ENCODE data around the gene NPB.
A peak's percentile ranks its signal among the peaks of the same experiment; 100 is the strongest.

The NPB gene

GRCh38 chr17:81902653-81903414, 796 bp downstream of the NPB start:
- H3K27ac Mint-ChIP-seq: no peak overlapping the region
- peaks cover 14% of the 10 kb centered on the region for H3K27me3 Mint-ChIP-seq
- H3K36me3 Mint-ChIP-seq: peaks cover 41% of the 10 kb centered on the region
- H3K9me3 Mint-ChIP-seq: no peaks in the 10 kb centered on the region
- H3K4me1 Mint-ChIP-seq: peaks cover 6% of the 10 kb centered on the region
- peak; percentile 29 for ATAC-seq
- H3K4me3 Mint-ChIP-seq: no peak overlapping the region

DNA sequence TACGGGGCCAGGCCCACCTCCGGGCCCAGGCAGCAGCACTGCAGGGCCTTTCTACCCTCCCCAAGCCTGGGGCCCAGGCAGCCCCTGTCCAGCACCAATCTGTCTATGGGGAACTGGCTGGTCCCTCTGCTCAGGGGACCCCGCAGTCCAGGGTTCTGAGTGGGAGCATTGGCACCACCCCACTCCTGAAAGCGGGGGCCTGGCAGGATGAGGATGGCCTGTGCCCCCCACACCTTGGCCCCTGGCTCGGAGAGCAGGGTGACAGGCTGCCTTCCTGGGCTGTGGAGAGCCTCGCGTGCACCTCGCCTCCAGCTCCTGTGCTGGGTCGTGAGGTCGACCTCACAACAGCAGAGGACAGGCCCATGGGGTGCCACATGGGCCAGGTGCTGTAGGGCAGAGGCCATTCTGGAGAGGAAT, 1.4 kb downstream of the NPB start:
- peaks cover 6% of the 10 kb centered on the region for H3K4me1 Mint-ChIP-seq
- H3K9me3 Mint-ChIP-seq: no peaks in the 10 kb centered on the region
- ATAC-seq: no peak
- H3K36me3 Mint-ChIP-seq: peaks cover 42% of the 10 kb centered on the region
- H3K27me3 Mint-ChIP-seq: peaks cover 14% of the 10 kb centered on the region
- no peak overlapping the region for H3K4me3 Mint-ChIP-seq
- H3K27ac Mint-ChIP-seq: no peak overlapping the region

DNA sequence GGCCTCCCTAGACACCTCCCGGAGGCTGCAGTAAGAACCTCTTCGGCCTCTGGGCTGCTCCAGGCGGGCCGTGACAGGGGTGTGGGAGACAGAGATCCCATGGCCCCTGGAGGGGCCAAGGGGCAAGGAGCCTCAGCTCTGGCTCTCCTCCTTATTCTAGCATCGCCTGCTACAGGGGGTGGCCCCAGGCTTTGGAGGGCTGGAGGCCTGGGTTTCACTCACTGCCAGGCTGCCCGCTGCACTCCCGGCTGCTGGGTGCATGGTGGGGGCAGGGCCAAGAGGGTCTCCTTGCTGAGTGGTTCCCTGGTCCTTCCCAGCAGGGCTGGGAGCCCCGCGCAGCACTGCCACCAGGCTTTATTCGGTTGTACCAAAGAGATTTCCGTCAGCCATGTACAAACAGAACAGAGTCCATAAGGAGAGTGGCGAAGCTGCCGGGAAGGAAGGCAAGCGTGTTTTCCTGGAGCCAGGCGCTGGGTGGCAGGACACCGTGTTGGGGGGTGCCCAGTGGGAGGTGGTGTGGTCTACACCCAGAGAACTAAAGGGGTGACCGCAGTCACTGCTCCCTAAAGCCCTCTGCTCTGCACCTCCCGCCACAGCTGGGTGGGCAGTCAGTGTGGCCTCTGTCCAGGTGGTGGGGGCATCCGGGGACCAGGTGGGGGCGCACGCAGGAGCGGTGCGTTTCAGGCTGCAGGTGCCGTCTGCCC, 2.0 kb downstream of the NPB start:
- H3K4me3 Mint-ChIP-seq: no peak overlapping the region

DNA sequence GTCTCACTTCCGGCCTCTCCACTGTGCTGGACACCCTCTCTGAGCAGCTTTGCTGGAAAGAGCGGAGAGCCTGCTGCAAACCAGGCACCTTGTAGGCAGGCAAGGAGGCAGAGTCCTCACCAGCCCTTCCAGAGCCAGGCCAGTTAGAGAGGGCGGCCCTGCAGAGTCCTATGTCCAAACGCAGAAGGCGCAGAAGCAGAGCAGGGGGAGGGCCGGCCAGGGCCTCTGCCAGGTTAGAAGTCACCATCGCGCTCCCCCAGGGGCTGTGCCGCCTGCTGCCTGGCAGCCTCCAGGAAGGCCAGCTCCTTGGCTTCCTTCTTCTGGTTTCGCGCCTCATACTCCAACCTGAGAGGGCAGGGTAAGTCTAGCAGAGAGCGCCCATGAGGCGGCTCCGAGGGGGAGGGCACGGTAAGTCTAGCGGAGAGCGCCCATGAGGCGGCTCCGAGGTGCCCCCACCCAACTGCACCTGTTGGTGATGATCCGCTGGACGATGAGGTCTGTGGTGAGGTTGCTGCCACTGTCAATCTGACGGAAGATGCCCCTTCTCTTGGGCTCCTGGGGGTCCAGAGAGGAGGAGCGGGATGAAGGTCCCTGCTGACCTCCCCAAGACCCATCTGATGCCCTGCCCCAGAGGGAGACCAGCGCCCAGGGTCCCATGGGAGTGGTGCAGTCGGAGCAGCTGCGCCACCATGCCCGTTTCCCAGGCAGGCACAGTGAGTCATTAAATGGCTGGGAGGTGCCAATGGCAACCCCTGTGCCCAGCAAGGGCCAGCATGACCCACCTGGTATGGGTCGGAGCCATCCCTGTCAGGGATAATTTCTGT, 2.8 kb downstream of the NPB start:
- no peak overlapping the region for H3K27ac Mint-ChIP-seq
- peaks cover 14% of the 10 kb centered on the region for H3K27me3 Mint-ChIP-seq
- peaks cover 42% of the 10 kb centered on the region for H3K36me3 Mint-ChIP-seq

More for the DNA sequence above, 2.0 kb downstream of the NPB start:
- no peak for ATAC-seq
- H3K27ac Mint-ChIP-seq: no peak overlapping the region
- peaks cover 6% of the 10 kb centered on the region for H3K4me1 Mint-ChIP-seq
- peaks cover 48% of the 10 kb centered on the region for H3K36me3 Mint-ChIP-seq
- peaks cover 14% of the 10 kb centered on the region for H3K27me3 Mint-ChIP-seq
- H3K9me3 Mint-ChIP-seq: no peaks in the 10 kb centered on the region

GRCh38 chr17:81905424-81905875, 3.4 kb downstream of the NPB start:
- H3K4me3 Mint-ChIP-seq: no peak overlapping the region
- peaks cover 36% of the 10 kb centered on the region for H3K36me3 Mint-ChIP-seq
- ATAC-seq: no peak
- H3K27me3 Mint-ChIP-seq: peaks cover 12% of the 10 kb centered on the region
- H3K9me3 Mint-ChIP-seq: no peaks in the 10 kb centered on the region
- peaks cover 20% of the 10 kb centered on the region for H3K4me1 Mint-ChIP-seq
- H3K27ac Mint-ChIP-seq: no peak overlapping the region

More for the DNA sequence above, 2.8 kb downstream of the NPB start:
- Mint-ChIP-seq H3K9me3 (no peaks in the 10 kb centered on the region), H3K4me3 (no peak overlapping the region), H3K4me1 (peaks cover 14% of the 10 kb centered on the region)
- ATAC-seq: no peak

- ATAC-seq: no peak
Observed at GRCh38 chr17:81905993-81906392, 4.0 kb downstream of the NPB start.

DNA sequence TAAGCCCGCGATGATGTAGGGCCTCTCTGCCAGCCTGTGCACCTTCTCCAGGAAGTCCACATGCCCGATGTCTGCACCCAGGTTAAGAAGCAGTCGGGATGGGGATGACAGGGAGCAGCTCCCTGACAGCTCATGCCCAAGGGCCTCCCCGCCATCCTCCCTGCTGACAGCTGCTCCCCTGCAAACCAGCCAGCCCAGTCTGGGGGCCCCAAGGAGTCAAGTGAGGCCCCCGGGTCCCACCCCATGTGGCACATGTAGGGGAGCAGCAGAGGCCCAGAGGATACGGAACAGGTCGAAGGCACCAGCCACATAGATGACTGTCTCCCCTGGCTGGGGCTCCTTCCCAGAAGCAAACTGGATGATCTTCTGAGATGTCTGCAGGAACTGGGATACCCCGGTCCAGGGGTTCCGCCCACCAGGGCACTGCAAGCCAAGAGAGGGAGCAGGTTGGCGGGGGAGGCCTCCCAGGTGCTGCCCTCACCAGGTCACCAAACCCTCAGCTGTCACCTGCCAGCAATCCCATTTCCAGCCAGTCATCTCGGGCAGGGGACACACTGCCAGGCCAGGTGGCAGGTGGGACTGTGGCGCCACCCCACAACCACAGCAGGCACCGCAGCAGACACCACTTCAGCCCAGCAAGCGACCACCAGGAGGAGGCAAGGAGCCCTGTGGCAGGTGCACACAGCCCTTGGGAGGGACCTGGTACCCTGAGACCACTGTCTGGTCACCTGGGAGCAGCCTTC, 4.6 kb downstream of the NPB start:
- peaks cover under 1% of the 10 kb centered on the region for H3K27me3 Mint-ChIP-seq
- no peak overlapping the region for H3K27ac Mint-ChIP-seq
- H3K4me3 Mint-ChIP-seq: no peak overlapping the region
- ATAC-seq: no peak
- peaks cover 17% of the 10 kb centered on the region for H3K4me1 Mint-ChIP-seq
- no peaks in the 10 kb centered on the region for H3K9me3 Mint-ChIP-seq
- peaks cover 29% of the 10 kb centered on the region for H3K36me3 Mint-ChIP-seq

More at GRCh38 chr17:81905993-81906392, 4.0 kb downstream of the NPB start:
- Mint-ChIP-seq H3K27ac (no peak overlapping the region), H3K4me3 (no peak overlapping the region), H3K9me3 (no peaks in the 10 kb centered on the region), H3K27me3 (peaks cover 7% of the 10 kb centered on the region), H3K4me1 (peaks cover 21% of the 10 kb centered on the region), H3K36me3 (peaks cover 30% of the 10 kb centered on the region)

GRCh38 chr17:81907219-81908145, 5.4 kb downstream of the NPB start:
- Mint-ChIP-seq H3K36me3 (peaks cover 37% of the 10 kb centered on the region), H3K9me3 (no peaks in the 10 kb centered on the region), H3K4me1 (peaks cover 21% of the 10 kb centered on the region), H3K27me3 (no peaks in the 10 kb centered on the region), H3K27ac (no peak overlapping the region), H3K4me3 (no peak overlapping the region)
- ATAC-seq: no peak

GRCh38 chr17:81908793-81909192, 6.8 kb downstream of the NPB start:
- no peaks in the 10 kb centered on the region for H3K27me3 Mint-ChIP-seq
- peaks cover 50% of the 10 kb centered on the region for H3K36me3 Mint-ChIP-seq
- no peak overlapping the region for H3K4me3 Mint-ChIP-seq
- no peaks in the 10 kb centered on the region for H3K9me3 Mint-ChIP-seq
- H3K27ac Mint-ChIP-seq: no peak overlapping the region
- no peak for ATAC-seq
- H3K4me1 Mint-ChIP-seq: peaks cover 21% of the 10 kb centered on the region

DNA sequence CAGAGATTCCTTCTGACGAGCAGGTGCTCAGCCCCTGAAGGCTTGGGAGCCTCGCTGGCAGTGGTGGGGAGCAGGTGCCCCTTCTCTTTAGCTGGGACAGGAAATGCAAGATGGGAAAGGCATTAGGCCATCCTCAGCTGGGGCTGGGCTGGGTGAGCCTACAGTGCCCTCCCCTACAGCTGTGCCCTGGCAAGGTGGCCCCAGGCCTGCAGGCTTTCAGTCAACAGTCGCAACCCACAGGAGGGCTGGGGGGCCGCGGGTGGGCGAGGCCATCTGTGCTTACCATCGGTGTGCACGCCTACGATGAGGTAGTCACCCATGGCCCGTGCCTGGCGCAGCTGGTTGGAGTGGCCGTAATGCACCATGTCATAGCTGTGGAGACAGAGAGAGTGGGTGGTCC, 7.2 kb downstream of the NPB start:
- H3K27ac Mint-ChIP-seq: no peak overlapping the region
- H3K27me3 Mint-ChIP-seq: no peaks in the 10 kb centered on the region
- H3K36me3 Mint-ChIP-seq: peaks cover 49% of the 10 kb centered on the region
- ATAC-seq: no peak
- H3K4me1 Mint-ChIP-seq: peaks cover 21% of the 10 kb centered on the region
- no peaks in the 10 kb centered on the region for H3K9me3 Mint-ChIP-seq
- no peak overlapping the region for H3K4me3 Mint-ChIP-seq

DNA sequence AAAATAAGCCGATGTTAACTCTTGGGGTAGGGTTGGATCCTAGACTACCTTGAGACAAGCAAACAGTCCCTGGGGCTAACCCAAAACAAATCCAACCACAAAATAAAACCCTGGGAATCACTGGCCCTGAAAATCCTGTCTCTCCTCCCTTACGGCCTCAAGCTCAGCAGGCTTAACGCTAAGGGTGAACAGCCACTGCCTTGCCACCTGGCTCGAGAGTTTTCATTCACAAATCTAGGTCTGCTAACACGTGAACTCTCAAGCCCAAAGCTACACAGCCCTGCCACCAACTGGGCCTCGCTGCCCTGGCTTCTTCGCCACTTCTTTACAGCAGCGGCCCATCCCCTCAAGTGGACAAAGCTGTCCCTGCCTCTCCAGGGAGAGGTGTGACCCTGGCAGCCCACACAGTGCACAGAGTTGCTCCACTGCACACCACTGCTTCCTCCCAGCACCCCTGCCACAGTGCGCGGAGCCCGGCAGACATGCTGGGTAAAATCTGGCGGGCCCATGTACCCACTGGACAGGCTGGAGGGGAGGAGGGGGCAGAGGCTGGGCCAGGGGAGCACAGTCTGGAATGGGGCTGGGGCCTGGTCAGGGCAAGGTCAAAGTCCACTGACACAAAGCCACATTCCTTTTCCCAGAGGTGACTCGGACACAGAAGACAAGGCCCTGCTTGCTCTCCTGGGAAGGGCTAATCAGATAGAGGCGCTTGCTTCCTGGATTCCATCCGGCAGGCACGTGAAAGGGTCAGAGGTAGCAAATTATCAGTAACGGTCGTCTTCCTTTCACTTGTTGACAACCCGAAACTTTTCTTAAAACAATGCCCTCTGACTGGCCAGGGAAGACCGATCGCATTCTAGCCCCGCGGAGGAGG, 8.2 kb downstream of the NPB start:
- ATAC-seq: no peak
- H3K36me3 Mint-ChIP-seq: peaks cover 51% of the 10 kb centered on the region
- H3K4me1 Mint-ChIP-seq: peaks cover 24% of the 10 kb centered on the region
- H3K4me3 Mint-ChIP-seq: peak overlapping the region; percentile 77
- no peak overlapping the region for H3K27ac Mint-ChIP-seq
- no peaks in the 10 kb centered on the region for H3K27me3 Mint-ChIP-seq
- no peaks in the 10 kb centered on the region for H3K9me3 Mint-ChIP-seq

DNA sequence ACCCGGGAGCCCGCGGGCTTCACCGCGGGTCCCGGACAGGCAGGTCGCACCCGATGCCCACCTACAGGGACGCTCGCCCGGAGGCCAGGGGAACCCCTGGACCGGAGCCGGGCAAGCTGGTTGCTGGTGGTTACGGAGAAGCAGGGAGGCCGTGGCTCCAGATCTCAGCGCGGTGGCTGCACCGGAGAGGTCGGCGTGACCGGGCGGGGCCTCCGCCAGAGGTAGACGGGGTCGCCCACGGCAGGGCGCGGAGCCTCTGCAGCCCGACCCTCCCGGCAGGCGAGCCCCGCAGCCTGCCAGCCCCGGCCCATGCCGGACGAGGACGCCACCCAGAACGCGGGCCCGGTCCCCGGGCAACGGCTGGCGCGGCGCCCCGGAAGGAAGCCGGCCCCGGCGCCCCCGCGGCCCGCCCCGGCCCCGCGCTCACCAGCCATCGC, 8.8 kb downstream of the NPB start:
- no peak overlapping the region for H3K27ac Mint-ChIP-seq
- peak; percentile 63 for ATAC-seq
- no peaks in the 10 kb centered on the region for H3K27me3 Mint-ChIP-seq
- no peaks in the 10 kb centered on the region for H3K9me3 Mint-ChIP-seq
- peaks cover 30% of the 10 kb centered on the region for H3K4me1 Mint-ChIP-seq
- peak overlapping the region; percentile 77 for H3K4me3 Mint-ChIP-seq
- peaks cover 57% of the 10 kb centered on the region for H3K36me3 Mint-ChIP-seq
